Thyroid gland (tissue), 4 donors: ENCODE results near the gene ZBTB4. TPM values are rescaled to one million over a fixed set of nuclear protein-coding genes. Genes with fewer than 3 reads are reported as not detected.

ENCODE experiments used
- DNase-seq, 2 donors: peaks; one replicate each; pipeline ENCODE4 v3.0.0-alpha.2; 2019
- H3K27ac ChIP-seq, 3 donors: fragments of 200-600 bp; sonication (generic); 1 replicate in 2 of 3; 2 replicates in 1 of 3; pipeline ENCODE4 v1.5.1; 2016 to 2019; ENCODE audit warnings: mild to moderate bottlenecking in 1 of 3, moderate library complexity in 1 of 3
- H3K27me3 ChIP-seq: fragments of 200-600 bp; sonication (generic); one replicate; pipeline ENCODE4 v1.5.1; 2019
- H3K36me3 ChIP-seq, 2 donors: fragments of 200-600 bp; sonication (generic); one replicate each; pipeline ENCODE4 v1.5.1; 2016 to 2019
- H3K4me1 ChIP-seq, 2 donors: fragments of 200-600 bp; sonication (generic); one replicate each; pipeline ENCODE4 v1.5.1; 2017 to 2019
- H3K4me3 ChIP-seq, 3 donors: fragments of 200-600 bp; sonication (generic); replicated peaks in 1 of 3; 1 replicate in 2 of 3; 2 replicates in 1 of 3; pipeline ENCODE4 v1.5.1; 2016; ENCODE audit warnings: mild to moderate bottlenecking in 1 of 3
- H3K9me3 ChIP-seq: fragments of 200-600 bp; sonication (generic); one replicate; pipeline ENCODE4 v1.5.1; 2017
- POLR2A ChIP-seq, 2 donors: fragments of 450-650 bp; IDR thresholded peaks; one replicate each; pipeline ENCODE4 v1.6.1; 2017; ENCODE audit warnings: antibody characterized with exemption in 2 of 2, mild to moderate bottlenecking in 2 of 2, moderate library complexity in 1 of 2
- WGBS, 2 donors: methylation state at CpG; one replicate each; pipeline ENCODE4 v1.1.5; 2017; 5-methylcytosine and 5-hydroxymethylcytosine counted together
- intact Hi-C: fragments of 100-400 bp; cut with DNase I; formaldehyde crosslinking; loops from one replicate; pipeline ENCODE4 v1.15.1; 2023
- total RNA-seq, 4 donors: library from RNA; depleted of rRNA; stranded (reverse); fragments of >200 nt; gene quantifications; one replicate each; pipeline ENCODE4 v1.2.3, GENCODE V29; 2016
- TF ChIP-seq, protein P1 (sequence below), 6 experiments: fragments of 200-600 bp in 3 of 6; fragments of 450-650 bp in 3 of 6; sonication (generic) in 3 of 6; IDR thresholded peaks; one replicate each; pipeline ENCODE4 v1.5.1; 2016 to 2019; ENCODE audit warnings: antibody characterized with exemption in 6 of 6, mild to moderate bottlenecking in 2 of 6, inconsistent platforms in 1 of 6, moderate library complexity in 1 of 6

Gene ZBTB4
- total RNA-seq, 4 donors from 2014 or later, result 58.5 to 85.2 (median 79.9) TPM

DNA sequence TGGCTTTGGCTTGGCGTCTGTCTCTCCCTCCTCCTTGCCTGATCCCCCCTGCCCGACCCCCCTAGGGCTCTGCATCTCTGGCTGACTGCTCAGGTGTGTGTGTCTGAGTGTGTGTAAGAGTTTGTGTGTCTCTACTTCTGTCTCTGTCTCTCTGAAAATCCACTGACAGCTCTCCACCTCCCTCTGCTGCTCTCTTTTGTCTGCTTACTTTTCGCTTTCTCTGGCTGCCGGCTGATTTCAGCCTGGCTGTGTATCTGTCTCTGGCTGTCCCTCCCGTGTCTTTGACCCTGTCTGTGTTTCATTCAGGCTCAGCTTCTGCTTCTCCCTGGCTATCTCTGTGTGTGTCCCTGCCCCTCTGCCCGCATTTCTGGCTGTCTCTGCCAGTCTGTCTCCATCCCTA is 63.1 kb downstream of the ZBTB4 start:
- no peaks in the 10 kb centered on the region for H3K27me3 ChIP-seq
- H3K4me1 ChIP-seq, result no peaks in the 10 kb centered on the region
- intact Hi-C loops, result no loop called here
- H3K4me3 ChIP-seq, result no peak overlapping the region
- no peak for DNase-seq
- WGBS, 2 donors, result 74 to 88% methylated on average over 6 of the region's 6 CpGs
- TF ChIP-seq, protein P1, sequence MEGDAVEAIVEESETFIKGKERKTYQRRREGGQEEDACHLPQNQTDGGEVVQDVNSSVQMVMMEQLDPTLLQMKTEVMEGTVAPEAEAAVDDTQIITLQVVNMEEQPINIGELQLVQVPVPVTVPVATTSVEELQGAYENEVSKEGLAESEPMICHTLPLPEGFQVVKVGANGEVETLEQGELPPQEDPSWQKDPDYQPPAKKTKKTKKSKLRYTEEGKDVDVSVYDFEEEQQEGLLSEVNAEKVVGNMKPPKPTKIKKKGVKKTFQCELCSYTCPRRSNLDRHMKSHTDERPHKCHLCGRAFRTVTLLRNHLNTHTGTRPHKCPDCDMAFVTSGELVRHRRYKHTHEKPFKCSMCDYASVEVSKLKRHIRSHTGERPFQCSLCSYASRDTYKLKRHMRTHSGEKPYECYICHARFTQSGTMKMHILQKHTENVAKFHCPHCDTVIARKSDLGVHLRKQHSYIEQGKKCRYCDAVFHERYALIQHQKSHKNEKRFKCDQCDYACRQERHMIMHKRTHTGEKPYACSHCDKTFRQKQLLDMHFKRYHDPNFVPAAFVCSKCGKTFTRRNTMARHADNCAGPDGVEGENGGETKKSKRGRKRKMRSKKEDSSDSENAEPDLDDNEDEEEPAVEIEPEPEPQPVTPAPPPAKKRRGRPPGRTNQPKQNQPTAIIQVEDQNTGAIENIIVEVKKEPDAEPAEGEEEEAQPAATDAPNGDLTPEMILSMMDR (IDR thresholded peaks at IDR 0.05), result no peak
- TF ChIP-seq POLR2A (IDR thresholded peaks at IDR 0.05), result no peak
- no peaks in the 10 kb centered on the region for H3K9me3 ChIP-seq
- no peaks in the 10 kb centered on the region for H3K36me3 ChIP-seq
- H3K27ac ChIP-seq, result no peak overlapping the region

DNA sequence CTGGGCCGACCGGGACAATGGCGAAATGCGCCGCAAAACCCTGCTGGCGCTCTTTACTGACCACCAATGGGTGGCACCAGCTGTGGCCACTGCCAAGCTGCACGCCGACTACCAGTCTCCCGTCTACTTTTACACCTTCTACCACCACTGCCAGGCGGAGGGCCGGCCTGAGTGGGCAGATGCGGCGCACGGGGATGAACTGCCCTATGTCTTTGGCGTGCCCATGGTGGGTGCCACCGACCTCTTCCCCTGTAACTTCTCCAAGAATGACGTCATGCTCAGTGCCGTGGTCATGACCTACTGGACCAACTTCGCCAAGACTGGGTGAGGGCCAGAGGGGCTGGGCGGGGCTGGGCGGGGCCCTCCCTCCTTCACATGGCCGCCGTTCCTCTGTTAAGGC is 63.6 kb downstream of the ZBTB4 start:
- H3K4me1 ChIP-seq, result no peaks in the 10 kb centered on the region
- no peak overlapping the region for H3K4me3 ChIP-seq
- H3K27me3 ChIP-seq, result no peaks in the 10 kb centered on the region
- H3K36me3 ChIP-seq, result no peaks in the 10 kb centered on the region
- no peaks in the 10 kb centered on the region for H3K9me3 ChIP-seq
- intact Hi-C loops, result no loop called here
- H3K27ac ChIP-seq, result no peak overlapping the region
- no peak for DNase-seq
- no peak for TF ChIP-seq POLR2A (IDR thresholded peaks at IDR 0.05)
- TF ChIP-seq, protein P1 (IDR thresholded peaks at IDR 0.05), result no peak
- WGBS, 2 donors, result 89 to 93% methylated on average over 21 to 23 of the region's 23 CpGs

GRCh38 chr17:7414837-7415236 is 64.6 kb downstream of the ZBTB4 start:
- DNase-seq, result no peak
- H3K27ac ChIP-seq, result no peak overlapping the region
- no peaks in the 10 kb centered on the region for H3K27me3 ChIP-seq
- intact Hi-C loops, result no loop called here
- H3K36me3 ChIP-seq, result no peaks in the 10 kb centered on the region
- H3K4me3 ChIP-seq, result no peak overlapping the region
- 82 to 84% methylated on average over 7 to 13 of the region's 14 CpGs for WGBS, 2 donors
- no peak for TF ChIP-seq POLR2A (IDR thresholded peaks at IDR 0.05)
- TF ChIP-seq, protein P1 (IDR thresholded peaks at IDR 0.05), result no peak
- H3K9me3 ChIP-seq, result no peaks in the 10 kb centered on the region
- H3K4me1 ChIP-seq, result no peaks in the 10 kb centered on the region

- H3K27me3 ChIP-seq, result no peaks in the 10 kb centered on the region
- WGBS, 2 donors, result 77 to 79% methylated on average over 5 to 6 of the region's 6 CpGs
- TF ChIP-seq POLR2A (IDR thresholded peaks at IDR 0.05), result no peak
- TF ChIP-seq, protein P1 (IDR thresholded peaks at IDR 0.05), result no peak
- no peaks in the 10 kb centered on the region for H3K36me3 ChIP-seq
- DNase-seq, result no peak
- no peak overlapping the region for H3K27ac ChIP-seq
- no peak overlapping the region for H3K4me3 ChIP-seq
- H3K9me3 ChIP-seq, result no peaks in the 10 kb centered on the region
- no peaks in the 10 kb centered on the region for H3K4me1 ChIP-seq
- intact Hi-C loops, result no loop called here
These were observed 66.0 kb downstream of the ZBTB4 start for GRCh38 chr17:7413346-7413985.

- Histone ChIP-seq H3K27ac (no peak overlapping the region), H3K27me3 (no peaks in the 10 kb centered on the region), H3K36me3 (no peaks in the 10 kb centered on the region), H3K9me3 (no peaks in the 10 kb centered on the region), H3K4me1 (no peaks in the 10 kb centered on the region), H3K4me3 (no peak overlapping the region)
- DNase-seq, result no peak
- TF ChIP-seq, protein P1 (IDR thresholded peaks at IDR 0.05), result no peak
- TF ChIP-seq POLR2A (IDR thresholded peaks at IDR 0.05), result no peak
- 87 to 95% methylated on average over 6 to 8 of the region's 8 CpGs for WGBS, 2 donors
- intact Hi-C loops, result no loop called here
These were observed 68.0 kb downstream of the ZBTB4 start for GRCh38 chr17:7411427-7411750.
